ENCODE results near the gene ITIH5.

Gene ITIH5

GRCh38 chr10:7596356-7596755 is 70.4 kb downstream of the ITIH5 start:
- Histone ChIP-seq H3K9me3 (replicated peaks; ENCODE audit: insufficient read depth, low read length) (no peaks in the 10 kb centered on the region), H3K4me3 (ENCODE audit: low read length) (no peak overlapping the region), H3K79me2 (ENCODE audit: low read length) (no peaks in the 10 kb centered on the region), H3K9ac (ENCODE audit: low read length) (no peak overlapping the region), H4K20me1 (ENCODE audit: insufficient read depth, low read length) (no peaks in the 10 kb centered on the region), H3K36me3 (replicated peaks; ENCODE audit: insufficient read depth, low read length) (no peaks in the 10 kb centered on the region), H3K4me2 (ENCODE audit: low read depth, low read length) (no peak overlapping the region), H3K27me3 (replicated peaks; ENCODE audit: insufficient read depth, low read length) (no peaks in the 10 kb centered on the region), H3F3A (ENCODE audit: insufficient read depth, low read length) (no peaks in the 10 kb centered on the region), H2AFZ (ENCODE audit: low read length) (no peak overlapping the region), H3K27ac (ENCODE audit: low read length) (no peak overlapping the region), H3K4me1 (ENCODE audit: low read length) (no peaks in the 10 kb centered on the region), H3K9me2 (replicated peaks; ENCODE audit: insufficient read depth, low read length) (no peaks in the 10 kb centered on the region)
- TF ChIP-seq EZH2phosphoT487 (IDR thresholded peaks at IDR 0.05; ENCODE audit: low read length) (no peak), EZH2 (optimal IDR thresholded peaks at IDR 0.05; ENCODE audit: low read depth, low read length) (no peak), CTCF (IDR thresholded peaks at IDR 0.05; ENCODE audit: low read length) (no peak)
- no peak for DNase-seq

GRCh38 chr10:7593905-7594304 is 72.9 kb downstream of the ITIH5 start:
- Histone ChIP-seq H2AFZ (ENCODE audit: low read length) (no peak overlapping the region), H3K27me3 (replicated peaks; ENCODE audit: insufficient read depth, low read length) (no peaks in the 10 kb centered on the region), H4K20me1 (ENCODE audit: insufficient read depth, low read length) (no peaks in the 10 kb centered on the region), H3K27ac (ENCODE audit: low read length) (no peak overlapping the region), H3K36me3 (replicated peaks; ENCODE audit: insufficient read depth, low read length) (no peaks in the 10 kb centered on the region), H3K9ac (ENCODE audit: low read length) (no peak overlapping the region), H3K79me2 (ENCODE audit: low read length) (no peaks in the 10 kb centered on the region), H3K4me2 (ENCODE audit: low read depth, low read length) (no peak overlapping the region), H3F3A (ENCODE audit: insufficient read depth, low read length) (no peaks in the 10 kb centered on the region), H3K9me2 (replicated peaks; ENCODE audit: insufficient read depth, low read length) (no peaks in the 10 kb centered on the region), H3K4me1 (ENCODE audit: low read length) (no peaks in the 10 kb centered on the region), H3K4me3 (ENCODE audit: low read length) (no peak overlapping the region), H3K9me3 (replicated peaks; ENCODE audit: insufficient read depth, low read length) (no peaks in the 10 kb centered on the region)
- no peak for TF ChIP-seq EZH2 (optimal IDR thresholded peaks at IDR 0.05; ENCODE audit: low read depth, low read length)
- TF ChIP-seq CTCF (IDR thresholded peaks at IDR 0.05; ENCODE audit: low read length): no peak
- TF ChIP-seq EZH2phosphoT487 (IDR thresholded peaks at IDR 0.05; ENCODE audit: low read length): no peak
- no peak for DNase-seq

- TF ChIP-seq EZH2 (optimal IDR thresholded peaks at IDR 0.05; ENCODE audit: low read depth, low read length): no peak
- TF ChIP-seq EZH2phosphoT487 (IDR thresholded peaks at IDR 0.05; ENCODE audit: low read length): no peak
- Histone ChIP-seq H3K9ac (ENCODE audit: low read length) (no peak overlapping the region), H3K27ac (ENCODE audit: low read length) (no peak overlapping the region), H3K79me2 (ENCODE audit: low read length) (no peaks in the 10 kb centered on the region), H3K9me3 (replicated peaks; ENCODE audit: insufficient read depth, low read length) (no peaks in the 10 kb centered on the region), H3K4me1 (ENCODE audit: low read length) (no peaks in the 10 kb centered on the region), H4K20me1 (ENCODE audit: insufficient read depth, low read length) (no peaks in the 10 kb centered on the region), H3F3A (ENCODE audit: insufficient read depth, low read length) (no peaks in the 10 kb centered on the region), H3K36me3 (replicated peaks; ENCODE audit: insufficient read depth, low read length) (no peaks in the 10 kb centered on the region), H3K9me2 (replicated peaks; ENCODE audit: insufficient read depth, low read length) (no peaks in the 10 kb centered on the region), H3K4me2 (ENCODE audit: low read depth, low read length) (no peak overlapping the region), H3K27me3 (replicated peaks; ENCODE audit: insufficient read depth, low read length) (no peaks in the 10 kb centered on the region), H3K4me3 (ENCODE audit: low read length) (no peak overlapping the region), H2AFZ (ENCODE audit: low read length) (no peak overlapping the region)
- no peak for DNase-seq
Measured at GRCh38 chr10:7593063-7593462, 73.7 kb downstream of the ITIH5 start.

- H3K79me2 ChIP-seq (ENCODE audit: low read length): no peaks in the 10 kb centered on the region
- no peaks in the 10 kb centered on the region for H3K36me3 ChIP-seq (replicated peaks; ENCODE audit: insufficient read depth, low read length)
- H3K4me1 ChIP-seq (ENCODE audit: low read length): no peaks in the 10 kb centered on the region
- no peak for TF ChIP-seq EZH2 (optimal IDR thresholded peaks at IDR 0.05; ENCODE audit: low read depth, low read length)
- no peak for TF ChIP-seq CTCF (IDR thresholded peaks at IDR 0.05; ENCODE audit: low read length)
- no peak for TF ChIP-seq EZH2phosphoT487 (IDR thresholded peaks at IDR 0.05; ENCODE audit: low read length)
- H3K4me2 ChIP-seq (ENCODE audit: low read depth, low read length): no peak overlapping the region
- no peaks in the 10 kb centered on the region for H3K9me2 ChIP-seq (replicated peaks; ENCODE audit: insufficient read depth, low read length)
- no peak overlapping the region for H2AFZ ChIP-seq (ENCODE audit: low read length)
- no peaks in the 10 kb centered on the region for H4K20me1 ChIP-seq (ENCODE audit: insufficient read depth, low read length)
- H3K9me3 ChIP-seq (replicated peaks; ENCODE audit: insufficient read depth, low read length): no peaks in the 10 kb centered on the region
- no peak overlapping the region for H3K9ac ChIP-seq (ENCODE audit: low read length)
- no peak overlapping the region for H3K4me3 ChIP-seq (ENCODE audit: low read length)
- no peak overlapping the region for H3K27ac ChIP-seq (ENCODE audit: low read length)
- no peaks in the 10 kb centered on the region for H3K27me3 ChIP-seq (replicated peaks; ENCODE audit: insufficient read depth, low read length)
- H3F3A ChIP-seq (ENCODE audit: insufficient read depth, low read length): no peaks in the 10 kb centered on the region
- DNase-seq: no peak
Measured at GRCh38 chr10:7592627-7593026, 74.1 kb downstream of the ITIH5 start.

Measured in MM.1S (cell line).